Type B pancreatic cell (in vitro differentiated cells): ENCODE results near the gene TUNAR. TPM values are rescaled to one million over a fixed set of nuclear protein-coding genes. Genes with fewer than 3 reads are reported as not detected.

Source experiments
- DNase-seq: peaks from one replicate; pipeline ENCODE4 v3.0.0; 2021; ENCODE audit warnings: mixed read lengths; ENCODE audit not compliant: unreplicated experiment; ENCODE audit errors: extremely low spot score
- H3K27ac Mint-ChIP-seq: 2 replicates; pipeline ENCODE4 v1.8.0; 2021; ENCODE audit warnings: mild to moderate bottlenecking, mixed read lengths
- H3K27me3 Mint-ChIP-seq: 2 replicates; pipeline ENCODE4 v1.8.0; 2021; ENCODE audit warnings: mixed read lengths
- H3K36me3 Mint-ChIP-seq: 2 replicates; pipeline ENCODE4 v1.8.0; 2021; ENCODE audit warnings: mixed read lengths
- H3K4me1 Mint-ChIP-seq: one replicate; pipeline ENCODE4 v1.8.0; 2021; ENCODE audit warnings: mixed read lengths; ENCODE audit not compliant: unreplicated experiment
- H3K4me3 Mint-ChIP-seq: 2 replicates; pipeline ENCODE4 v1.8.0; 2021; ENCODE audit warnings: mild to moderate bottlenecking, mixed read lengths
- H3K9me3 Mint-ChIP-seq: 2 replicates; pipeline ENCODE4 v1.8.0; 2021; ENCODE audit warnings: mixed read lengths
- total RNA-seq: library from RNA; stranded (reverse); gene quantifications from 2 replicates; pipeline ENCODE4 v1.2.1, GENCODE V29; 2021; ENCODE audit warnings: low replicate concordance
- TF ChIP-seq, protein P1 (sequence below): fragments of 200-600 bp; sonication (generic); conservative IDR thresholded peaks from 2 replicates; pipeline ENCODE4 v1.5.0; 2021; ENCODE audit warnings: antibody characterized with exemption, mild to moderate bottlenecking

The TUNAR gene
- total RNA-seq, 1 donor from 2014 or later: 7.4 TPM

DNA sequence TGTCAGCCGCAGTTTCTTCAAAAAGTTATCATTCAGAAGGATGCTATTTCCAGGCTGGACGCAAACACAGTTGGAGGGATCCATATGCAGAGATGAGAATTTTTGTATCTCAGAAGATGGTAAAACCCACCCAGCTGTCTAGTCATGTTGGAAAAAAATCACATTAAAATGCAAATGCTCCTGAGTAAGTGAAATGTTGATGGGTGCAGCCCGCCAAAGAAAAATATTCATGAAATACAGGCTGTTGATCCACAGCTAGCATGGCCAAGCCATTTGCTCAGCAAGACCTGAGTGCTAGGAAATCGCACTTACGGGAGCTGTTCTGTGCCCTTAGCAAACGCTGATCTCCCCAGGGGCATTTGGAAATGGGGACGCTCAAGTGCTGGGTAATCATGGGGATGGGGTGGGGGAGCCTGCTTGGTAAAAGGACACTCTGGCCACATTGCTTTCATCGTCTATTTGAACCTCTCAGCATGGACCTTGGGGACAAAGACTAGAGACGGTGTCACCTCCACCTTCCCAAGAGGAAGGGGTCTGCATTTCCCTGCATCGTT lies 25.7 kb downstream of the TUNAR start:
- no peaks in the 10 kb centered on the region for H3K36me3 Mint-ChIP-seq
- H3K27me3 Mint-ChIP-seq: peaks cover 59% of the 10 kb centered on the region
- no peak overlapping the region for H3K27ac Mint-ChIP-seq
- no peaks in the 10 kb centered on the region for H3K9me3 Mint-ChIP-seq
- DNase-seq: no peak
- no peaks in the 10 kb centered on the region for H3K4me1 Mint-ChIP-seq
- H3K4me3 Mint-ChIP-seq: no peak overlapping the region
- TF ChIP-seq, protein P1, sequence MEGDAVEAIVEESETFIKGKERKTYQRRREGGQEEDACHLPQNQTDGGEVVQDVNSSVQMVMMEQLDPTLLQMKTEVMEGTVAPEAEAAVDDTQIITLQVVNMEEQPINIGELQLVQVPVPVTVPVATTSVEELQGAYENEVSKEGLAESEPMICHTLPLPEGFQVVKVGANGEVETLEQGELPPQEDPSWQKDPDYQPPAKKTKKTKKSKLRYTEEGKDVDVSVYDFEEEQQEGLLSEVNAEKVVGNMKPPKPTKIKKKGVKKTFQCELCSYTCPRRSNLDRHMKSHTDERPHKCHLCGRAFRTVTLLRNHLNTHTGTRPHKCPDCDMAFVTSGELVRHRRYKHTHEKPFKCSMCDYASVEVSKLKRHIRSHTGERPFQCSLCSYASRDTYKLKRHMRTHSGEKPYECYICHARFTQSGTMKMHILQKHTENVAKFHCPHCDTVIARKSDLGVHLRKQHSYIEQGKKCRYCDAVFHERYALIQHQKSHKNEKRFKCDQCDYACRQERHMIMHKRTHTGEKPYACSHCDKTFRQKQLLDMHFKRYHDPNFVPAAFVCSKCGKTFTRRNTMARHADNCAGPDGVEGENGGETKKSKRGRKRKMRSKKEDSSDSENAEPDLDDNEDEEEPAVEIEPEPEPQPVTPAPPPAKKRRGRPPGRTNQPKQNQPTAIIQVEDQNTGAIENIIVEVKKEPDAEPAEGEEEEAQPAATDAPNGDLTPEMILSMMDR: no peak

DNA sequence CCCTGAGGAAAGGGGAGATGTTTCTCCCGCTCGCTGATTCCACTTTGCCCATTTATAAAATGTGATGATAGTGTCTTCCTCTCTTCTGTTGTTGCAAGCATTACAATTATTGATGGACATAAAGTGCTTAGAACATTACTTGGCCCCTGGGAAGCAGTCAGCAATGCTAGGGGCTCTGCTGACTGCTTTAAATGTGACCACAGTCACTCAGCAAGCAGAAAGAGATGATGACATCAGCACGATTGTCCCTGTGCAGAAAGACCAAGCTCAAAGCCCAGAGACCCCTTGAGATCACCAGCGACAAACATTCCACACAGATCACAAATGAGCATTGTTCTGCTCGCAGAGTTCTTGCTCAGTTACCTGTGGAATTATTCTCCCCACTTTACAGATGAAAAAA lies 26.5 kb downstream of the TUNAR start:
- Mint-ChIP-seq H3K27me3 (peaks cover 52% of the 10 kb centered on the region), H3K4me3 (no peak overlapping the region), H3K9me3 (no peaks in the 10 kb centered on the region), H3K4me1 (no peaks in the 10 kb centered on the region), H3K36me3 (no peaks in the 10 kb centered on the region), H3K27ac (no peak overlapping the region)
- TF ChIP-seq, protein P1: no peak
- DNase-seq: no peak

DNA sequence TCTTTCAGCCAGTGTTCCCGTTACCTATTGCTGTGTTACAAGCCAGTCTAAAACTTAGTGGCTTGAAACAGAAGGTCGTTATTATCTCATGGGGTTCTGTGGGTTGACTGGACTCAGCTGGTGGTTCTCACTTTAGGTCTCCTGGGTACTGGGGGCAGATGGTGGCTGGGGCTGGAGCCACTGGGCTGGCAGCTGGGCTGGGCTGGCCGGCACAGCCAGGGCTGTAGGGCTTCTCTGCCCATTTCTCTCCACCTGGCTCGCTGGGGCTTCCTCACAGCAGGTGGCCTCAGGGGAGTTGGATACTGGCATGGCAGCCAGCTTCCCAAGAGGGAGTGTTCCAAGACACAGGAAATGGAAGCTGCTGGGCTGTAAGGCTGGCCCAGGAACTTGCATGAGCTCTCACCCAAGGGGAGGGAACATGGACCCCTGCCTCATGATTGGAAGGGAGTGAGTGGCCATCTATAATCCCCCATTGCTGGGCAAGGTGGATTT lies 27.0 kb downstream of the TUNAR start:
- TF ChIP-seq, protein P1: no peak
- Mint-ChIP-seq H3K4me1 (no peaks in the 10 kb centered on the region), H3K36me3 (no peaks in the 10 kb centered on the region), H3K4me3 (no peak overlapping the region), H3K27me3 (peaks cover 47% of the 10 kb centered on the region), H3K27ac (no peak overlapping the region), H3K9me3 (no peaks in the 10 kb centered on the region)
- no peak for DNase-seq

DNA sequence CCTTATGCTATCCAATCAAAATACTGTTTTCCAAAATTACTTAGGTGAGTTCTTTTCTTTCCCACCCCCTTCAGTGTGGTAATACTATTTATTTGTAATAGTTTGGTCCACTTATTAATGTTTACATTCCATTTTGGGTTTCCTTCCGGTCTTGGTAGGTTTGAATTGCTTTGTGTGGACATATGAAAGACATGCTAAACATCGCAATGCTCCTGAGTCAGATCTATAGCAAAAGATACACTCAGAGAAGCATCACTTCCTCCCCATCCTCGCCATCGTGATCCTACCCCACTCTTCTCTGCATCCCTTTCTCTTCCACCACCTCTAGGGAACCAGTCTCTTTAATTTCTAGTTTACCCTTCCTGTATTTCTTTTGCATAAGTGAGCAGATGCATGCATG lies 30.0 kb downstream of the TUNAR start:
- Mint-ChIP-seq H3K36me3 (no peaks in the 10 kb centered on the region), H3K9me3 (no peaks in the 10 kb centered on the region), H3K27ac (no peak overlapping the region), H3K27me3 (peaks cover 40% of the 10 kb centered on the region), H3K4me1 (no peaks in the 10 kb centered on the region), H3K4me3 (no peak overlapping the region)
- DNase-seq: no peak
- TF ChIP-seq, protein P1: no peak

DNA sequence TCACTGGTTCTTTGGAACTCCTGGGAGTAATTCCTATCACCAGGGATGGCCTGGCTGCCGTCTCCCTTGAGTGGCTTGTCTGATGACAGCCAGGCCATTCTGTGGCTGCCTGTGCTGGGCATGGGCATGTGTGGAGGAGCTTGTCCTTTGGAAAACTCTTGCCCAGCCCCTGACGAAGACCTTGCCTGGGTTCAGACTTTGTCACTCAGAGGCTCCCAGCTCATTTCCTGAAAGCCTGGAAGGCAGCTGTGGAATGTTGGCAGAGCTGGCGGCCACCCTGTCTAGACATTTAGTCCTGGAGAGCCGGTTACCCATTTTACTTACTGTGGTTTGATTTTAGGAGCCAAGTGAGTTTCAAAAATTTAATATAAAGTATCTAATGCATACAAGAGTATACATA lies 34.0 kb downstream of the TUNAR start:
- Mint-ChIP-seq H3K27me3 (peaks cover 35% of the 10 kb centered on the region), H3K9me3 (no peaks in the 10 kb centered on the region), H3K27ac (no peak overlapping the region), H3K36me3 (no peaks in the 10 kb centered on the region), H3K4me3 (no peak overlapping the region), H3K4me1 (no peaks in the 10 kb centered on the region)
- no peak for DNase-seq
- TF ChIP-seq, protein P1: no peak

DNA sequence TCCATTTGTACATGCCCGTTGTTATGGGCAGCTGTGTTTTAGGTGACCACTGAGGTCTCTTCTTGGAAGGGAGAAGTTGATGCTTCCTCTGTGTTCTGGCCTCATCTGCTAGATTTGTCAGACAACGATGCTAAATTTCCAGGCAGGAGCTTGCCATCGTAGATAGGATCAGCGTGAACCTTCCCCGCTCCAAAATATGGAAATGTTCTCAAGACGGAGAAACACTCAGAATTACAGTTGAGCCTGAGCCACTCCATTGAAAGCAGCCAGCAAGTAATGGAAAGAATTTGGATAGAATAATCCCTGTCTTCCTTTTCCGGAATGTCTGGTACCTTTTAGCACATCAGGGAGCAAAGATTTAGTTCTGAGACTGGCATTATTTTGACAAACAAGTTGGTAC lies 34.8 kb downstream of the TUNAR start:
- H3K27me3 Mint-ChIP-seq: peaks cover 34% of the 10 kb centered on the region
- no peaks in the 10 kb centered on the region for H3K9me3 Mint-ChIP-seq
- TF ChIP-seq, protein P1: no peak
- DNase-seq: no peak
- no peak overlapping the region for H3K4me3 Mint-ChIP-seq
- H3K4me1 Mint-ChIP-seq: no peaks in the 10 kb centered on the region
- H3K27ac Mint-ChIP-seq: no peak overlapping the region
- H3K36me3 Mint-ChIP-seq: no peaks in the 10 kb centered on the region
